Measurements from ENCODE around the gene LENG8. TPM values are rescaled to one million over a fixed set of nuclear protein-coding genes. Genes with fewer than 3 reads are reported as not detected.

The LENG8 gene
- total RNA-seq, 6 donors from 2014 or later: 72.2 to 1,027 (median 188) TPM

DNA sequence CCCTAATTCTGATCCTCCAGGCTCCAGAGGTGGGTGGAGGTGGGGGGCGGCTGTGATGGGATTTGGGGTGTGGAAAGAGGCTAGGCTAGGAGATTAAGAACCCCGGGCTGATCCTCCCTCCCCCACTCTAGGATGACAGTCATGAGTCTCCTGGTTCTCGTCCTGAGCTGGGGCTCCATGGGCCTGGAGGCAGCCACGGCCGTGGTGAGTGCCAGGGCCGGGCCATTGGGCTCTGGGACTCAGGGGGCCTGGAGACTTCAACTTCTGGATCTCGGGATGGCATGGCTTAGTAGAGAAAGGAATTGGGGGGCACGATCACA, 19.9 kb upstream of the LENG8 start:
- Histone ChIP-seq H3K4me3 (no peak overlapping the region), H3K4me1 (peaks cover 14 to 24% (median 17%) of the 10 kb centered on the region in 4 donors), H3K27ac (no peak overlapping the region), H3K36me3 (no peaks in the 10 kb centered on the region), H3K9me3 (no peaks in the 10 kb centered on the region), H3K27me3 (peaks cover 0 to 19% (median 7%) of the 10 kb centered on the region in 4 donors)
- 55 to 68% methylated on average over 4 to 8 of the region's 8 CpGs for WGBS, 2 donors
- ATAC-seq (ENCODE audit: low FRiP score in 2 of 2): no peak
- no peak for DNase-seq
- no peak for TF ChIP-seq EP300 (IDR thresholded peaks at IDR 0.05)
- TF ChIP-seq POLR2AphosphoS5 (IDR thresholded peaks at IDR 0.05): no peak
- TF ChIP-seq POLR2A (IDR thresholded peaks at IDR 0.05): no peak
- TF ChIP-seq, protein P1, sequence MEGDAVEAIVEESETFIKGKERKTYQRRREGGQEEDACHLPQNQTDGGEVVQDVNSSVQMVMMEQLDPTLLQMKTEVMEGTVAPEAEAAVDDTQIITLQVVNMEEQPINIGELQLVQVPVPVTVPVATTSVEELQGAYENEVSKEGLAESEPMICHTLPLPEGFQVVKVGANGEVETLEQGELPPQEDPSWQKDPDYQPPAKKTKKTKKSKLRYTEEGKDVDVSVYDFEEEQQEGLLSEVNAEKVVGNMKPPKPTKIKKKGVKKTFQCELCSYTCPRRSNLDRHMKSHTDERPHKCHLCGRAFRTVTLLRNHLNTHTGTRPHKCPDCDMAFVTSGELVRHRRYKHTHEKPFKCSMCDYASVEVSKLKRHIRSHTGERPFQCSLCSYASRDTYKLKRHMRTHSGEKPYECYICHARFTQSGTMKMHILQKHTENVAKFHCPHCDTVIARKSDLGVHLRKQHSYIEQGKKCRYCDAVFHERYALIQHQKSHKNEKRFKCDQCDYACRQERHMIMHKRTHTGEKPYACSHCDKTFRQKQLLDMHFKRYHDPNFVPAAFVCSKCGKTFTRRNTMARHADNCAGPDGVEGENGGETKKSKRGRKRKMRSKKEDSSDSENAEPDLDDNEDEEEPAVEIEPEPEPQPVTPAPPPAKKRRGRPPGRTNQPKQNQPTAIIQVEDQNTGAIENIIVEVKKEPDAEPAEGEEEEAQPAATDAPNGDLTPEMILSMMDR (IDR thresholded peaks at IDR 0.05): no peak

DNA sequence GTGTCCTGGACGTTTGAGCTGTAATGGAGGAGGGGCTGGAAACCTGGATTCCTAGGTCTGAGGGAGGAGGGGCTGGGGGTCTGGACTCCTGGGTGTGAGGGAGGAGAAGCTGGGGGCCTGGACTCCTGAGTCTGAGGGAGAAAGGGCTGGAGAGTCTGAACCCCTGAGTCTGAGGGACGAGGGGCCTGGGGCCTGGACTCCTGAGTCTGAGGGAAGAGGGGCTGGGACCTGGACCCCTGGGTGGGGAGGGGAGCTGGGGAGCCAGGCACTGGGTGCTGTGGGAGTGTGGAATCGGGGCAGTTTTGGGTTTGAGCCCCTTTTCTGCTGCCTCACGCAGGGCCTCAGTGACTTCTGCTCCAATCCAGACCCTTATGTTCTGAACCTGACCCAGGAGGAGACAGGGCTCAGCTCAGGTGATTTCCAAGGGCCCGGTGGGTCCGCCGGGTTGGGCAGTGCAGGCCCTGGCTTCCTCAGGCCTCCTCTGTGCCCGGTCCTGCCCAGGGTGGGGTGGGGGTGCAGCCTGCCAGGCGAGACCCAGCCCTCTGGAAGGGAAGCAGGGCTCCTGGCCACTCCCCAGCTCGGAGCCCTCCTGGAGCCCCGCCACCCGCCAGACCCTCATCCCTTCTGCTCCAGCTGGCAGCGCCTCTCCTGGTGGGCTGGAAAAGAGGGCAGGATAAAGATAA, 19.3 kb upstream of the LENG8 start:
- 46 to 52% methylated on average over 3 to 7 of the region's 13 CpGs for WGBS, 2 donors
- no peak overlapping the region for H3K27ac ChIP-seq
- TF ChIP-seq POLR2AphosphoS5 (IDR thresholded peaks at IDR 0.05) (no peak), POLR2A (IDR thresholded peaks at IDR 0.05) (no peak), EP300 (IDR thresholded peaks at IDR 0.05) (no peak)
- TF ChIP-seq, protein P1 (IDR thresholded peaks at IDR 0.05): no peak

DNA sequence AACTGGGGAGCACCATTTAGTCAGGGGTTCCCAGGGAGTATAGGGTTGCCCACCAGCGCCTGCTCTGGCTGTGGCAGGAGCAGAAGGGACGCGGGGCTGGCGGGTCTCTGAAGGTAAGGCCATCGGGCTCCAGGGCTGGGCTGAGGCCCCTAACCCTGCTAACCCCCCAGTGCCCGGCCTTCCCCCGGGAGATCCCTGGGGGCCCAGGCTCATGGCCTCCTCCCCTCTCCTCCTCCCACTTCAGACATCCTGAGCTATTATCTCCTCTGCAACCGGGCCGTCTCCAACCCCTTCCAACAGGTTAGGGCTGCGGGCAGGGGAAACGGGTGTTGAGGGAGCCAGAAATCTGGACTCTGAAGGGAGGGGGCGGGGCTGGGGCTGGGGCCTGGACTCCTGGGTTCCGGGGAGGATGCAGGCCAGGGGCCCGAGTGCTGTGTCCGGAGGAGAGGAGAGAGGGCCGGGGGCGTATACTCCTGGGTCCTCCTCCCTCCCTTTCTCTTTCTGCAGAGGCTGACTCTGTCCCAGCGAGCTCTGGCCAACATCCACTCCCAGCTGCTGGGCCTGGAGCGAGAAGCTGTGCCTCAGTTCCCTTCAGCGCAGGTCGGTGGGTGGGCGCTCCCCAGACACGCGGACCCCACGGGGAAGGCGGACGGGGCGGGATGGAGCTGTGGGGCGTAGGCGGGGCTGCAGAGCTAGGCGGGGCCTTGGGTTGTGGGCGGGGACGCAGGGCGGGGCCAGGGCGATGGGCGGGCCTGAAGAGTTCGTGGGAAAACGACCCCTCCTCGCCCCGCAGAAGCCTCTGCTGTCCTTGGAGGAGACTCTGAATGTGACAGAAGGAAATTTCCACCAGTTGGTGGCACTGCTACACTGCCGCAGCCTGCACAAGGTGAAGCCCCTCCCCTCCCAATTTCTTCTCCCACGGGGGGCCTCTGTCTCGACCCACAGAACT, 18.4 kb upstream of the LENG8 start:
- Histone ChIP-seq H3K4me3 (peak overlapping the region in 3 of 4 donors; percentile 22 to 35 (median 31)), H3K4me1 (peaks cover 17 to 33% (median 24%) of the 10 kb centered on the region in 4 donors), H3K27me3 (peaks cover 0 to 19% (median 7%) of the 10 kb centered on the region in 4 donors), H3K9me3 (no peaks in the 10 kb centered on the region), H3K27ac (no peak overlapping the region), H3K36me3 (no peaks in the 10 kb centered on the region)
- 9 to 10% methylated on average over 13 to 29 of the region's 43 CpGs for WGBS, 2 donors
- peak in 1 of 2 donors; percentile 91 for DNase-seq
- TF ChIP-seq, protein P1 (IDR thresholded peaks at IDR 0.05): no peak
- TF ChIP-seq POLR2A (IDR thresholded peaks at IDR 0.05) (no peak), POLR2AphosphoS5 (IDR thresholded peaks at IDR 0.05) (no peak), EP300 (IDR thresholded peaks at IDR 0.05) (no peak)
- peak; percentile 47 to 74 for ATAC-seq (ENCODE audit: low FRiP score in 2 of 2)

More for the DNA sequence above, 19.3 kb upstream of the LENG8 start:
- Histone ChIP-seq H3K36me3 (no peaks in the 10 kb centered on the region), H3K27me3 (peaks cover 0 to 19% (median 7%) of the 10 kb centered on the region in 4 donors), H3K4me1 (peaks cover 17 to 24% (median 21%) of the 10 kb centered on the region in 4 donors), H3K9me3 (no peaks in the 10 kb centered on the region), H3K4me3 (no peak overlapping the region)
- DNase-seq (peak in 1 of 2 donors; percentile 60), ATAC-seq (ENCODE audit: low FRiP score in 2 of 2) (no peak)

DNA sequence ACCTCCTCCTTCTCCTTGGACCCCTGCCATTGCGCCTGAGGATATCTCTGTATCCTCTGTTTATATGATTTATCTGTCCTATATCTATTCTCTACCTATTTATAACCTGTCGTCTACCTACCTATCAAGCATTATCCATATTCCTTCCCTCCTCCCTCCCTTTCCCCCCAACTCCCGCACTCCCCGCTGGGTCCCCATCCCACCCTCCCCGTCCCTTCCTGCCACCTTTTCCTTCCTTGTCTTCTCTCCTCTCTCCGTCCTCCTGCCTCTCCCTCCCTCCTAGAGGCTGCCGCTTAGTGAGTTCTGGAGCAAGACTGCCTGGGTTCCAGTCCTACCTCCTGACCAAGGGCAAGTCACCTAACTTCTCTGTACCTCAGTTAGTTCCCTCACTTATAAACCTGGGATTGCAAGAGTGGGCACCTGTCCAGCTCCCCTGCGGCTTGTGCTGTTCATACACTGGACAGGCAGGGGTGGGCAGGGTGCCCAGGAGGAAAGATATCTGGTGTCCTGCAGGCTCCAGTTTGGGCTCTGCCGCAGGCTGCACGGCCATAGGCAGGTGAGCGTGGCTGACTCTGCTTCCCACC, 17.7 kb upstream of the LENG8 start:
- no peak for ATAC-seq (ENCODE audit: low FRiP score in 2 of 2)
- peak in 1 of 2 donors; percentile 77 for DNase-seq
- no peak overlapping the region for H3K4me3 ChIP-seq

More for the DNA sequence above, 17.7 kb upstream of the LENG8 start:
- WGBS, 2 donors: 29 to 42% methylated on average over 10 to 11 of the region's 11 CpGs
- TF ChIP-seq, protein P1 (IDR thresholded peaks at IDR 0.05): no peak
- TF ChIP-seq EP300 (IDR thresholded peaks at IDR 0.05): no peak
- no peak for TF ChIP-seq POLR2AphosphoS5 (IDR thresholded peaks at IDR 0.05)
- TF ChIP-seq POLR2A (IDR thresholded peaks at IDR 0.05): no peak
- Histone ChIP-seq H3K27me3 (peaks cover 0 to 19% (median 7%) of the 10 kb centered on the region in 4 donors), H3K9me3 (no peaks in the 10 kb centered on the region), H3K4me1 (peaks cover 17 to 41% (median 24%) of the 10 kb centered on the region in 4 donors), H3K36me3 (no peaks in the 10 kb centered on the region), H3K27ac (no peak overlapping the region)

Measured in upper lobe of left lung (tissue), 6 donors.